GM12872 (cell line): ENCODE data around the gene CRTC3.

Source experiments
- TF ChIP-seq, protein P1 (sequence below): IDR thresholded peaks from 3 replicates; pipeline ENCODE4 v1.5.1; 2011; ENCODE audit warnings: low read depth, mild to moderate bottlenecking, low read length, moderate library complexity; ENCODE audit not compliant: insufficient read depth

Gene CRTC3

DNA sequence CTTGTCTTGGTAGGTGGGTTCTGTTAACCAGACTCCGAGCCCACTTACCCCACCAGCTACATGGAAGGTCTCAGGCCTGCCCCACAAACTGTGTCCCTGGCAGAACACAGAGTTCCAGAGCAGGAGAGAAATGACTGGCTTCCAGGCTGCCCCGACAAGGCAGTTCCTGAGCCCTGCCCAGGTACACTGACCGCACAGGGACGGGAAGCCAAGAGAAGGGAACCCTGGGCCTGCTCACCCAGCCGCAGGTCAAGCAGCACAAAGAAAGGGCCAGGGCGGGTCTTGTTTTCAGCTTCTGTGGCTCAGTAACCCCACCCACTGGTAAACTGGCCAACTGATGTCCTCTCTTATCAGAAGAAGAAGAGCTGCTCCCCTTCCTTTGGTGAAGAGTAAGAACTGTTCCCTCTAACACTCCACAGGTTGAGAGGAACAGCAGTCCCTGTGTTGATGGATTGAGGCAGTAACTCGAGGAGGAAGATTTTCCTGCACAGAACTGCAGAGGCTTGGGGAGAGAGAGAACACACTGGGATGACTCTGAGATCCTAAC is 68.4 kb downstream of the CRTC3 start:
- TF ChIP-seq, protein P1, sequence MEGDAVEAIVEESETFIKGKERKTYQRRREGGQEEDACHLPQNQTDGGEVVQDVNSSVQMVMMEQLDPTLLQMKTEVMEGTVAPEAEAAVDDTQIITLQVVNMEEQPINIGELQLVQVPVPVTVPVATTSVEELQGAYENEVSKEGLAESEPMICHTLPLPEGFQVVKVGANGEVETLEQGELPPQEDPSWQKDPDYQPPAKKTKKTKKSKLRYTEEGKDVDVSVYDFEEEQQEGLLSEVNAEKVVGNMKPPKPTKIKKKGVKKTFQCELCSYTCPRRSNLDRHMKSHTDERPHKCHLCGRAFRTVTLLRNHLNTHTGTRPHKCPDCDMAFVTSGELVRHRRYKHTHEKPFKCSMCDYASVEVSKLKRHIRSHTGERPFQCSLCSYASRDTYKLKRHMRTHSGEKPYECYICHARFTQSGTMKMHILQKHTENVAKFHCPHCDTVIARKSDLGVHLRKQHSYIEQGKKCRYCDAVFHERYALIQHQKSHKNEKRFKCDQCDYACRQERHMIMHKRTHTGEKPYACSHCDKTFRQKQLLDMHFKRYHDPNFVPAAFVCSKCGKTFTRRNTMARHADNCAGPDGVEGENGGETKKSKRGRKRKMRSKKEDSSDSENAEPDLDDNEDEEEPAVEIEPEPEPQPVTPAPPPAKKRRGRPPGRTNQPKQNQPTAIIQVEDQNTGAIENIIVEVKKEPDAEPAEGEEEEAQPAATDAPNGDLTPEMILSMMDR = peak; percentile 57

DNA sequence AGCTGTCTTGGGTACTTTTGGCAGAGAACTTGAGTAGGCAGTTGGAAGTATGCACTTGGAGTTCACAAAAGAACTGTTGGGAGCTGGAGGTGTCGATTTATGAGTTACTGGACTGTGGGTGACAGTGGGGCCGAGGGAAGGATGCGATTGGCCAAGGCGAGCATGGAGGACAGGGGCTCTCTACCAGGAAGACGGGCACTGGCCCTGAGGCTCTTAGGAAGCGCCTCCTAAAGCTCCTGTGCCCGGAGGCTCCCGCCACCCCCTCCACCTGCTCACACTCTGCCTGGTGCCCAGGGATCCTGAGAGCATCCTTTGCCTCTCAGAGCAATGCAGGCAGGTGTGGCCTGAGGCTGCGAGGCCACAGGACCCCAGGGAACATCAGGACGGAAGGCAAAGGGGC is 69.0 kb downstream of the CRTC3 start:
- TF ChIP-seq, protein P1 = no peak

DNA sequence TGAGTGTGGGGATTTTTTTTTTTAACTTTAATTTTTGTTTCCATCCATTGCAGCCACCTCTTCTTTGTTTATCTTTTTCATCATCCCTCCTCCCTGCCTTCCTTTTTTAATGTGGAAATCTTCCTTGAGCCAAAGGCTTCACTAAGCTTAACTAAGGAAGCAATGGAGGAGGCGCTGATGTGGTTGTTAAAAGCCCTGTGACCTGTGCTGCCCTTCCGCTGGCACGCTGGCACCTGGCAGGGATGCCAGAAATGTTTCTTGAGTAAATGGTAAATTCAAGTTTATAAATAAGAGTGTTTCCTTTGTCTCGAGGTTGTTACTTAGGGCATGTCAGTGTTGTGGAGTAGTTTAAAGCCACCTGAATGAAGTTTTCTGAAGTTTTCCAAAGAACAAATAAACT is 69.4 kb downstream of the CRTC3 start:
- TF ChIP-seq, protein P1 = no peak

DNA sequence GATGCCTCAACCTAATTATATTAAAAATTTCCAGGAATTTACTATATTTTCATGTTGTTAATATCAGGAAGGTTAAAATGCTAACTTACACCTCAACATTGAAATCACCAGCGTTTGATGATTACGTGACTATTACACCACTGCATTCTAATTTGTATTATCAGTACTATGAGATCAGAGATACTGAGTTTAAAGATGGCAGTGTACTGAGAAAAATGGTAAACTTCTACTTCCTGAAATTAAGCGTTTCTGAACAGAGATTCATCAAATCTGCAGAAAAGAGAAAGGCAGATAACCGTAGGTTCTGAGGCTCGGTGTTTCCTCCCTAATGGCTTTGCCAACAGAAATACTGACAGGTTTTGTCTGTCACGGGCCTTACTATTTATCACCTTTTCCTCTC is 69.9 kb downstream of the CRTC3 start:
- TF ChIP-seq, protein P1 = no peak

DNA sequence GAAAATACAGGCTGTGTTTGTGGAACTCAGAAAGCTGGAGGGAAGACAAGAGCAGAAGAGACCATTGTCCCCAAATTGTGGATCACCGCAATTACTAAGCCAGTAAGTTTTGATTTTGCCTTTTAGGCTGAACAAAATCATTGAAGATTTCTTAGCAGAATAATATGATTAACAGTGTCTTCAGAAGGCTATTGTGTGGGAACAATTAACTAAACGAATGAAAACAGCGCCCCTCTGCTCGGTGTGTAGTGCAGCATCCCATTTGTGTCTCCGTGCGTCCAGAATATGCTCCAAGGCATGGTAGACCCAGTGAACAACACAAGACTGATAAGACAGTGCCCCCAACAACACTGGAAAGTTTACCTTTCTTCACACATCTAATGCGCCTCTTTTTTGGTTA is 71.2 kb downstream of the CRTC3 start:
- TF ChIP-seq, protein P1 = no peak

DNA sequence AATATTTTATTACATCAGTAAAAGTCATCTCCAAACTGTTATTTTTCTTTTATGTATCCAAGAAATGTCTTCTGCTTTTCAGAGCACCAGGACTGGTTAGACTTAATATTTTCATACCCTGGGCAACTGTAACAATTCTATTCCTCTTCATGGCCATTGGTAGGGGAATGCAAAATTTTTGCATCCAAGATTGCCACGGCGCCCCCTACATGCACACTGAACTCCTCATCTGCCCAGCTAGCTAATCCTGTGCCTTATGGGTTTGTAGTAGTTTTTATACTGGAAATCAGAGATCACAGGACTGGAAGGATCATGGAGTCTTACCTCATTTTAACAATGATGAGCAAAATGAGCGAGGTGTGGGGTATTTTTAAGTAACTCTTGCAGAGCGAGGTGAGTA is 74.2 kb downstream of the CRTC3 start:
- TF ChIP-seq, protein P1 = peak; percentile 57; the same call in 2 of the 3 replicates

DNA sequence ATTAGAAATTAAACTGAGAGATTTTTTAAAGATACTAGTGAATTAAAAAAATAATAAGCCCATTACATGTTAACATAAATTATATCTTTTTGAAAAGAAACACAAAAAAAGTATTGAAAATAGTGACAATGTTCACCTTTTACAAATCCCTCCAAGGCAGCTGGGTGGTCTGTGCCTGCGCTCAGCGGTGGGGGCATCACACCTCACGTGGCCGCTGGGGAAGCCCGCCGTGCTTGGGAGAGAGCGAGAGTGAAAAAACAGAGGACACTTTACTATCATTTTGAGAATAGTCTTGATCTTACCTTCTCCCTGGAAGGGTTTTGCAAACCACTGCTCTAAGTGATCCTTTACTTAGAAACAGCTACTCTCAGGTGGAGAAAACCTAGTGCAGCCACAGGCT is 76.9 kb downstream of the CRTC3 start:
- TF ChIP-seq, protein P1 = no peak
